ENCODE measurements around the gene GCG.

Gene GCG

GRCh38 chr2:162099836-162100235, 52.2 kb downstream of the GCG start:
- no peak for DNase-seq (ENCODE audit: low read depth)
